EL (cell line): ENCODE data around the gene PPP1R14B.
A peak's percentile ranks its signal among the peaks of the same experiment; 100 is the strongest.

Experiments used
- DNase-seq: peaks from one replicate; pipeline ENCODE4 v3.0.0-alpha.2; 2016

PPP1R14B gene

GRCh38 chr11:64260147-64260708 is 13.5 kb upstream of the PPP1R14B start:
- no peak for DNase-seq

GRCh38 chr11:64259533-64260067 is 12.9 kb upstream of the PPP1R14B start:
- no peak for DNase-seq

- DNase-seq: no peak
These were observed 12.3 kb upstream of the PPP1R14B start for GRCh38 chr11:64258946-64259532.

- no peak for DNase-seq
These were observed 11.6 kb upstream of the PPP1R14B start for GRCh38 chr11:64258356-64258755.

- DNase-seq: no peak
These were observed 9.6 kb upstream of the PPP1R14B start for GRCh38 chr11:64256300-64256699.

GRCh38 chr11:64255135-64256128 is 8.7 kb upstream of the PPP1R14B start:
- no peak for DNase-seq

GRCh38 chr11:64254326-64254725 is 7.6 kb upstream of the PPP1R14B start:
- no peak for DNase-seq

- DNase-seq: no peak
These were observed 6.7 kb upstream of the PPP1R14B start for GRCh38 chr11:64253481-64253880.

GRCh38 chr11:64253043-64253442 is 6.3 kb upstream of the PPP1R14B start:
- DNase-seq: no peak

- peak; percentile 69 for DNase-seq
These were observed 5.5 kb upstream of the PPP1R14B start for GRCh38 chr11:64252003-64252872.

GRCh38 chr11:64251753-64252002 is 4.9 kb upstream of the PPP1R14B start:
- DNase-seq: no peak

GRCh38 chr11:64251016-64251752 is 4.4 kb upstream of the PPP1R14B start, which contains the start of gene PLCB3:
PLCB3 (plus strand) TSS chr11:64251530; CDS start chr11:64251650, 120 bp downstream.
- peak; percentile 55 for DNase-seq

GRCh38 chr11:64250415-64251015 is 3.8 kb upstream of the PPP1R14B start:
- DNase-seq: peak; percentile 24

- no peak for DNase-seq
These were observed 3.0 kb upstream of the PPP1R14B start for GRCh38 chr11:64249563-64250414.

- DNase-seq: no peak
These were observed 2.3 kb upstream of the PPP1R14B start for GRCh38 chr11:64249038-64249437.

GRCh38 chr11:64248578-64248977 is 1.8 kb upstream of the PPP1R14B start:
- no peak for DNase-seq

GRCh38 chr11:64247729-64248531 is 1.2 kb upstream of the PPP1R14B start:
- no peak for DNase-seq

- DNase-seq: peak; percentile 17
These were observed 197 bp downstream of the PPP1R14B start for GRCh38 chr11:64246621-64246870.

GRCh38 chr11:64245797-64246620 is 734 bp downstream of the PPP1R14B start:
- DNase-seq: peak; percentile 98
